Measurements from ENCODE around the gene PCDHGA8.
A peak's percentile ranks its signal among the peaks of the same experiment; 100 is the strongest.

The PCDHGA8 gene

DNA sequence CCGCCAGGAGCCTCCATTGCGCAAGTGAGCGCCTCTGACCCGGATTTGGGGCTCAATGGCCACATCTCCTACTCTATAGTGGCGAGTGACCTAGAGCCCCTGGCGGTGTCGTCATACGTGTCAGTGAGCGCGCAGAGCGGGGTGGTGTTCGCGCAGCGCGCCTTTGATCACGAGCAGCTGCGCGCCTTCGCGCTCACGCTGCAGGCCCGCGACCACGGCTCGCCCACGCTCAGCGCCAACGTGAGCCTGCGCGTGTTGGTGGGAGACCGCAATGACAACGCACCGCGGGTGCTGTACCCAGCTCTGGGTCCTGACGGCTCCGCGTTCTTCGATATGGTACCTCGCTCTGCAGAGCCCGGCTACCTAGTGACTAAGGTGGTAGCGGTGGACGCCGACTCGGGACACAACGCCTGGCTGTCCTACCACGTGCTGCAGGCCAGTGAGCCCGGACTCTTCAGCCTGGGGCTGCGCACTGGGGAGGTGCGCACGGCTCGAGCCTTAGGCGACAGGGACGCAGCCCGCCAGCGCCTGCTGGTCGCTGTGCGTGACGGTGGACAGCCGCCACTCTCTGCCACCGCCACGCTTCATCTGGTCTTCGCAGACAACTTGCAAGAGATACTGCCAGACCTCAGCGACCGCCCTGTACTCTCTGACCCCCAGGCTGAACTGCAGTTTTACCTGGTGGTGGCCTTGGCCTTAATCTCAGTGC lies 17.3 kb downstream of the PCDHGA8 start:
- no peak for ATAC-seq
- TF ChIP-seq ZC3H10 (CRISPR knock-in tag; IDR thresholded peaks at IDR 0.05), result no peak
- TF ChIP-seq, protein P1, sequence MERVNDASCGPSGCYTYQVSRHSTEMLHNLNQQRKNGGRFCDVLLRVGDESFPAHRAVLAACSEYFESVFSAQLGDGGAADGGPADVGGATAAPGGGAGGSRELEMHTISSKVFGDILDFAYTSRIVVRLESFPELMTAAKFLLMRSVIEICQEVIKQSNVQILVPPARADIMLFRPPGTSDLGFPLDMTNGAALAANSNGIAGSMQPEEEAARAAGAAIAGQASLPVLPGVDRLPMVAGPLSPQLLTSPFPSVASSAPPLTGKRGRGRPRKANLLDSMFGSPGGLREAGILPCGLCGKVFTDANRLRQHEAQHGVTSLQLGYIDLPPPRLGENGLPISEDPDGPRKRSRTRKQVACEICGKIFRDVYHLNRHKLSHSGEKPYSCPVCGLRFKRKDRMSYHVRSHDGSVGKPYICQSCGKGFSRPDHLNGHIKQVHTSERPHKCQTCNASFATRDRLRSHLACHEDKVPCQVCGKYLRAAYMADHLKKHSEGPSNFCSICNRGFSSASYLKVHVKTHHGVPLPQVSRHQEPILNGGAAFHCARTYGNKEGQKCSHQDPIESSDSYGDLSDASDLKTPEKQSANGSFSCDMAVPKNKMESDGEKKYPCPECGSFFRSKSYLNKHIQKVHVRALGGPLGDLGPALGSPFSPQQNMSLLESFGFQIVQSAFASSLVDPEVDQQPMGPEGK (CRISPR knock-in tag; IDR thresholded peaks at IDR 0.05; ENCODE audit: borderline replicate concordance), result no peak
- no peak for TF ChIP-seq ESRRG (CRISPR knock-in tag; IDR thresholded peaks at IDR 0.05)
- TF ChIP-seq ZNF8 (CRISPR knock-in tag; IDR thresholded peaks at IDR 0.05), result no peak
- no peak for TF ChIP-seq TCF4 (CRISPR knock-in tag; IDR thresholded peaks at IDR 0.05; ENCODE audit: borderline replicate concordance)
- TF ChIP-seq, protein P2, sequence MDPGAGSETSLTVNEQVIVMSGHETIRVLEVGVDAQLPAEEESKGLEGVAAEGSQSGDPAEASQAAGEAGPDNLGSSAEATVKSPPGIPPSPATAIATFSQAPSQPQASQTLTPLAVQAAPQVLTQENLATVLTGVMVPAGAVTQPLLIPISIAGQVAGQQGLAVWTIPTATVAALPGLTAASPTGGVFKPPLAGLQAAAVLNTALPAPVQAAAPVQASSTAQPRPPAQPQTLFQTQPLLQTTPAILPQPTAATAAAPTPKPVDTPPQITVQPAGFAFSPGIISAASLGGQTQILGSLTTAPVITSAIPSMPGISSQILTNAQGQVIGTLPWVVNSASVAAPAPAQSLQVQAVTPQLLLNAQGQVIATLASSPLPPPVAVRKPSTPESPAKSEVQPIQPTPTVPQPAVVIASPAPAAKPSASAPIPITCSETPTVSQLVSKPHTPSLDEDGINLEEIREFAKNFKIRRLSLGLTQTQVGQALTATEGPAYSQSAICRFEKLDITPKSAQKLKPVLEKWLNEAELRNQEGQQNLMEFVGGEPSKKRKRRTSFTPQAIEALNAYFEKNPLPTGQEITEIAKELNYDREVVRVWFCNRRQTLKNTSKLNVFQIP (CRISPR knock-in tag; IDR thresholded peaks at IDR 0.05; ENCODE audit: borderline replicate concordance, low read depth), result no peak
- no peak for TF ChIP-seq SNAI2 (CRISPR knock-in tag; IDR thresholded peaks at IDR 0.05)
- TF ChIP-seq BACH2 (CRISPR knock-in tag; IDR thresholded peaks at IDR 0.05; ENCODE audit: borderline replicate concordance), result no peak
- TF ChIP-seq ZNF565 (CRISPR knock-in tag; conservative IDR thresholded peaks at IDR 0.05; ENCODE audit: low read depth), result no peak
- no peak for TF ChIP-seq ARNTL (CRISPR knock-in tag; IDR thresholded peaks at IDR 0.05; ENCODE audit: borderline replicate concordance, low read depth)
- TF ChIP-seq, protein P3, sequence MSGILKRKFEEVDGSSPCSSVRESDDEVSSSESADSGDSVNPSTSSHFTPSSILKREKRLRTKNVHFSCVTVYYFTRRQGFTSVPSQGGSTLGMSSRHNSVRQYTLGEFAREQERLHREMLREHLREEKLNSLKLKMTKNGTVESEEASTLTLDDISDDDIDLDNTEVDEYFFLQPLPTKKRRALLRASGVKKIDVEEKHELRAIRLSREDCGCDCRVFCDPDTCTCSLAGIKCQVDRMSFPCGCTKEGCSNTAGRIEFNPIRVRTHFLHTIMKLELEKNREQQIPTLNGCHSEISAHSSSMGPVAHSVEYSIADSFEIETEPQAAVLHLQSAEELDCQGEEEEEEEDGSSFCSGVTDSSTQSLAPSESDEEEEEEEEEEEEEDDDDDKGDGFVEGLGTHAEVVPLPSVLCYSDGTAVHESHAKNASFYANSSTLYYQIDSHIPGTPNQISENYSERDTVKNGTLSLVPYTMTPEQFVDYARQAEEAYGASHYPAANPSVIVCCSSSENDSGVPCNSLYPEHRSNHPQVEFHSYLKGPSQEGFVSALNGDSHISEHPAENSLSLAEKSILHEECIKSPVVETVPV (CRISPR knock-in tag; IDR thresholded peaks at IDR 0.05), result no peak
- TF ChIP-seq, protein P4, sequence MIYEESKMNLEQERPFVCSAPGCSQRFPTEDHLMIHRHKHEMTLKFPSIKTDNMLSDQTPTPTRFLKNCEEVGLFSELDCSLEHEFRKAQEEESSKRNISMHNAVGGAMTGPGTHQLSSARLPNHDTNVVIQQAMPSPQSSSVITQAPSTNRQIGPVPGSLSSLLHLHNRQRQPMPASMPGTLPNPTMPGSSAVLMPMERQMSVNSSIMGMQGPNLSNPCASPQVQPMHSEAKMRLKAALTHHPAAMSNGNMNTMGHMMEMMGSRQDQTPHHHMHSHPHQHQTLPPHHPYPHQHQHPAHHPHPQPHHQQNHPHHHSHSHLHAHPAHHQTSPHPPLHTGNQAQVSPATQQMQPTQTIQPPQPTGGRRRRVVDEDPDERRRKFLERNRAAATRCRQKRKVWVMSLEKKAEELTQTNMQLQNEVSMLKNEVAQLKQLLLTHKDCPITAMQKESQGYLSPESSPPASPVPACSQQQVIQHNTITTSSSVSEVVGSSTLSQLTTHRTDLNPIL (CRISPR knock-in tag; IDR thresholded peaks at IDR 0.05; ENCODE audit: low read depth), result no peak
- no peak for TF ChIP-seq GLIS3 (CRISPR knock-in tag; IDR thresholded peaks at IDR 0.05)
- TF ChIP-seq TOX (CRISPR knock-in tag; IDR thresholded peaks at IDR 0.05; ENCODE audit: borderline replicate concordance), result no peak

DNA sequence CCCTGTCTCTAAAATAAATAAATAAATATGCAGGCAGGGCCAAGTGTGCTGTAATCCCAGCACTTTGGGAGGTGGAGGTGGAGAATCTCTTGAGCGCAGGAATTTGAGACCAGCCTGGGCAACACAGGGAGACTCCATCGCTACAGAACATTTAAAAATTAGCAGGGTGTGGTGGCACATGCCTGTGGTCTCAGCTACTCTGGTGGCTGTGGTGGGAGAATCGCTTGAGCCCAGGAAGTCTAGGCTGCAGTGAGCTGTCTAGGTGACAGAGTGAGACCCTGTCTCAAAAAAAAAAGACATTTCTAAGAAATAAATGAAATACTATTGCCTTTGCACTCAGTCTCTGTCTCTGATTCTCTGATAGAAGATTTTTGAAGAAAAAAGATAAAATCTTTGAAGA lies 19.1 kb downstream of the PCDHGA8 start:
- ATAC-seq, result no peak

DNA sequence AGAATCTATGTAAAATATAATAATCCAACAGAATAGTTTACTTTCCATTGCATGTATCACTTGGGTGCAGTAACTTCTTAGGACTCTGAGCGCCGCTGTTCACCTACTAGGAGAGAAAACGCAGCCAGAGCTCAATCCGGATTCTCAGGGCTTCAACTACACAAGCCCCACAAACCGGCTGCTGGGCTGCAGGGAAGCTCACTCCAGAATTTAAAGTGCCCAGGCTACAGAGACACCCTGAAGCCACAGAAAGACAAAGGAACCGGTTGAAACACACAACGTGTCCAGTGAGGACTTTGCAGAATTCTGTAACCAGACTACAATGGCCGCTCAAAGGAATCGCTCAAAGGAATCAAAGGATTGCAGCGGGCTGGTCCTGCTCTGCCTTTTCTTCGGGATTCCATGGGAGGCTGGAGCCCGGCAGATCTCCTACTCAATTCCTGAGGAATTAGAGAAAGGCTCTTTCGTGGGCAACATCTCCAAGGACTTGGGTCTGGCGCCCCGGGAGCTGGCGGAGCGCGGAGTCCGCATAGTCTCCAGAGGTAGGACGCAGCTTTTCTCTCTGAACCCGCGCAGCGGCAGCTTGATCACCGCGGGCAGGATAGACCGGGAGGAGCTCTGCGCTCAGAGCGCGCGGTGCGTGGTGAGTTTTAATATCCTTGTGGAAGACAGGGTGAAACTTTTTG lies 20.6 kb downstream of the PCDHGA8 start, which contains the start of gene PCDHGA10:
Gene PCDHGA10 (plus strand): TSS at position 134 of the 686 bp plus-strand sequence. CDS start 189 bp downstream, at position 323.
- ATAC-seq, result peak; percentile 61
- TF ChIP-seq, protein P5, sequence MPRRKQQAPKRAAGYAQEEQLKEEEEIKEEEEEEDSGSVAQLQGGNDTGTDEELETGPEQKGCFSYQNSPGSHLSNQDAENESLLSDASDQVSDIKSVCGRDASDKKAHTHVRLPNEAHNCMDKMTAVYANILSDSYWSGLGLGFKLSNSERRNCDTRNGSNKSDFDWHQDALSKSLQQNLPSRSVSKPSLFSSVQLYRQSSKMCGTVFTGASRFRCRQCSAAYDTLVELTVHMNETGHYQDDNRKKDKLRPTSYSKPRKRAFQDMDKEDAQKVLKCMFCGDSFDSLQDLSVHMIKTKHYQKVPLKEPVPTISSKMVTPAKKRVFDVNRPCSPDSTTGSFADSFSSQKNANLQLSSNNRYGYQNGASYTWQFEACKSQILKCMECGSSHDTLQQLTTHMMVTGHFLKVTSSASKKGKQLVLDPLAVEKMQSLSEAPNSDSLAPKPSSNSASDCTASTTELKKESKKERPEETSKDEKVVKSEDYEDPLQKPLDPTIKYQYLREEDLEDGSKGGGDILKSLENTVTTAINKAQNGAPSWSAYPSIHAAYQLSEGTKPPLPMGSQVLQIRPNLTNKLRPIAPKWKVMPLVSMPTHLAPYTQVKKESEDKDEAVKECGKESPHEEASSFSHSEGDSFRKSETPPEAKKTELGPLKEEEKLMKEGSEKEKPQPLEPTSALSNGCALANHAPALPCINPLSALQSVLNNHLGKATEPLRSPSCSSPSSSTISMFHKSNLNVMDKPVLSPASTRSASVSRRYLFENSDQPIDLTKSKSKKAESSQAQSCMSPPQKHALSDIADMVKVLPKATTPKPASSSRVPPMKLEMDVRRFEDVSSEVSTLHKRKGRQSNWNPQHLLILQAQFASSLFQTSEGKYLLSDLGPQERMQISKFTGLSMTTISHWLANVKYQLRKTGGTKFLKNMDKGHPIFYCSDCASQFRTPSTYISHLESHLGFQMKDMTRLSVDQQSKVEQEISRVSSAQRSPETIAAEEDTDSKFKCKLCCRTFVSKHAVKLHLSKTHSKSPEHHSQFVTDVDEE (CRISPR knock-in tag; IDR thresholded peaks at IDR 0.05), result no peak
- TF ChIP-seq GLIS3 (CRISPR knock-in tag; IDR thresholded peaks at IDR 0.05), result no peak
- no peak for TF ChIP-seq RARB (CRISPR knock-in tag; IDR thresholded peaks at IDR 0.05)
- no peak for TF ChIP-seq ZNF565 (CRISPR knock-in tag; conservative IDR thresholded peaks at IDR 0.05; ENCODE audit: low read depth)
- no peak for TF ChIP-seq TOX (CRISPR knock-in tag; IDR thresholded peaks at IDR 0.05; ENCODE audit: borderline replicate concordance)
- TF ChIP-seq, protein P4 (CRISPR knock-in tag; IDR thresholded peaks at IDR 0.05; ENCODE audit: low read depth), result no peak
- no peak for TF ChIP-seq ZFP3 (CRISPR knock-in tag; IDR thresholded peaks at IDR 0.05)
- TF ChIP-seq ARNTL (CRISPR knock-in tag; IDR thresholded peaks at IDR 0.05; ENCODE audit: borderline replicate concordance, low read depth), result no peak
- TF ChIP-seq TCF4 (CRISPR knock-in tag; IDR thresholded peaks at IDR 0.05; ENCODE audit: borderline replicate concordance), result no peak
- no peak for TF ChIP-seq OSR1 (CRISPR knock-in tag; IDR thresholded peaks at IDR 0.05)
- TF ChIP-seq ZNF8 (CRISPR knock-in tag; IDR thresholded peaks at IDR 0.05), result no peak
- no peak for TF ChIP-seq BACH2 (CRISPR knock-in tag; IDR thresholded peaks at IDR 0.05; ENCODE audit: borderline replicate concordance)
- no peak for TF ChIP-seq ZFP30 (CRISPR knock-in tag; IDR thresholded peaks at IDR 0.05)
- no peak for TF ChIP-seq ISL1 (CRISPR knock-in tag; IDR thresholded peaks at IDR 0.05)

More for the DNA sequence above, 19.1 kb downstream of the PCDHGA8 start:
- TF ChIP-seq, protein P5 (CRISPR knock-in tag; IDR thresholded peaks at IDR 0.05), result no peak
- TF ChIP-seq RARB (CRISPR knock-in tag; IDR thresholded peaks at IDR 0.05), result no peak
- TF ChIP-seq TCF4 (CRISPR knock-in tag; IDR thresholded peaks at IDR 0.05; ENCODE audit: borderline replicate concordance), result no peak

Data from SK-N-SH treated with all-trans-retinoic acid at 6 μM for 48 hours (cell line).